HG02981 (cell line): Measurements from ENCODE around the gene ADPRM.
"Not testable (repeated sequence)": the region's sequence is repeated elsewhere in the genome, so short reads cannot be mapped to it uniquely, and the experiment has no call there.

Experiments used
- ATAC-seq: cut with Tn5 transposase; IDR thresholded peaks from one replicate; pipeline ENCODE4 v1.9.1; 2021; ENCODE audit warnings: mild to moderate bottlenecking, moderate library complexity; ENCODE audit not compliant: unreplicated experiment

ADPRM gene

GRCh38 chr17:10697092-10698081 lies at the start of gene ADPRM, which contains the start of gene SCO1:
TSS of gene ADPRM (plus strand) at chr17:10697594. CDS start at chr17:10704927, 7,333 bp downstream.
TSS of gene SCO1 (minus strand) at chr17:10697533. CDS start at chr17:10697507, 26 bp downstream.
- ATAC-seq: peak; percentile 94

GRCh38 chr17:10648381-10648780 lies 49.0 kb upstream of the ADPRM start:
- ATAC-seq: no peak

- no peak for ATAC-seq
These were observed 48.4 kb upstream of the ADPRM start for GRCh38 chr17:10648956-10649355.

GRCh38 chr17:10649602-10650001 lies 47.8 kb upstream of the ADPRM start:
- no peak for ATAC-seq

GRCh38 chr17:10651927-10652326 lies 45.5 kb upstream of the ADPRM start:
- ATAC-seq: no peak

GRCh38 chr17:10652984-10653659 lies 44.3 kb upstream of the ADPRM start:
- ATAC-seq: no peak

- no peak for ATAC-seq
These were observed 43.4 kb upstream of the ADPRM start for GRCh38 chr17:10653987-10654386.

- no peak for ATAC-seq
These were observed 40.2 kb upstream of the ADPRM start, which contains the start of gene MYH3 for GRCh38 chr17:10657148-10657547. TSS of gene MYH3 (minus strand) at chr17:10657309. CDS start at chr17:10655064, 2,245 bp downstream.

- ATAC-seq: no peak
These were observed 39.5 kb upstream of the ADPRM start for GRCh38 chr17:10657879-10658278.

GRCh38 chr17:10661437-10661836 lies 36.0 kb upstream of the ADPRM start:
- no peak for ATAC-seq

- ATAC-seq: no peak
These were observed 34.2 kb upstream of the ADPRM start for GRCh38 chr17:10663231-10663630.

GRCh38 chr17:10664571-10664970 lies 32.8 kb upstream of the ADPRM start:
- no peak for ATAC-seq

- no peak for ATAC-seq
These were observed 30.5 kb upstream of the ADPRM start for GRCh38 chr17:10666906-10667305.

- no peak for ATAC-seq
These were observed 28.6 kb upstream of the ADPRM start for GRCh38 chr17:10668775-10669174.

GRCh38 chr17:10673312-10673711 lies 24.1 kb upstream of the ADPRM start:
- ATAC-seq: no peak

GRCh38 chr17:10674704-10675103 lies 22.7 kb upstream of the ADPRM start:
- ATAC-seq: no peak

GRCh38 chr17:10681866-10682446 lies 15.4 kb upstream of the ADPRM start:
- no peak for ATAC-seq

- no peak for ATAC-seq
These were observed 13.5 kb upstream of the ADPRM start for GRCh38 chr17:10683853-10684252.

- ATAC-seq: no peak
These were observed 9.9 kb upstream of the ADPRM start for GRCh38 chr17:10687499-10687898.

- not testable (repeated sequence) for ATAC-seq
These were observed 1.5 kb upstream of the ADPRM start for GRCh38 chr17:10695875-10696407.
